ENCODE data around the gene FBXO8.

FBXO8 gene

GRCh38 chr4:174204164-174204831 is 79.2 kb downstream of the FBXO8 start:
- DNase-seq: no peak

GRCh38 chr4:174201871-174202270 is 81.6 kb downstream of the FBXO8 start:
- DNase-seq: no peak

- DNase-seq: no peak
Measured at GRCh38 chr4:174199735-174200134, 83.7 kb downstream of the FBXO8 start.

- no peak for DNase-seq
Measured at GRCh38 chr4:174198828-174199227, 84.6 kb downstream of the FBXO8 start.

GRCh38 chr4:174198396-174198795 is 85.1 kb downstream of the FBXO8 start:
- no peak for DNase-seq

GRCh38 chr4:174193438-174194374 is 89.8 kb downstream of the FBXO8 start:
- DNase-seq: no peak

GRCh38 chr4:174192943-174193342 is 90.5 kb downstream of the FBXO8 start:
- DNase-seq: no peak

GRCh38 chr4:174190832-174191500 is 92.5 kb downstream of the FBXO8 start:
- no peak for DNase-seq

DNA sequence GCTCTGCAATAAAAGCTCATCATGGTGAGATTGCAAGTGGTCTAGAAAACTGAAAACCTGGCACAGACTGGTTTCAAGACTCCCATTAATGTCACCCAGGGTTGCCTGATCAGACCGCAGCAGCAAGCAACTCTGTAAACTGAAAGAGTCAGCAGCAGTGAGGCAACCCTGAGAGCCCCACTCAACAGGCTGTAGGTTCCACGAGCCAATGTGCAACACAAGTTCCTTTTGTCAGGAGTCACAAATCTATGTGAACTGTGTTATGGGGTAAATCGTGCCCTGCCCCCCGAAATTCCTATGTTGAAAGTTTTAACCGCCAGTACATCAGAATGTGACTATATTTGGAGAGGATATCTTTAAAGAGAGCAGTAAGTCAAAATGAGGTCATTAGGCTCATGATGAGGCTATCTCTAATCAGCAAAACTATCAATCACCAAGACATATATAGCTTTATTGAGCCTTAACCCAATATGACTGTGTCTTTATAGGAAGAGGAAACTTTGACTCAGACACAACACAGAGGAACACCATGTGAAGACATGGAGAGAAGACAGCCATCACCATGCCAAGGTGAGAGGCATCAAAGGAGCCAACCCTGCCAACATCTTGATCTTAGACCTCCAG is 94.0 kb downstream of the FBXO8 start:
- no peak for DNase-seq

Data from activated effector memory CD4-positive, alpha-beta T cell treated with Interleukin-2 at 50 U/mL for 16 hours (primary cell).